PFSK-1 (cell line): ENCODE results near the gene F2R.

Experiments
- FOXP2 ChIP-seq: optimal IDR thresholded peaks from 2 replicates; pipeline ENCODE3; 2011; ENCODE audit warnings: borderline replicate concordance, control low read depth, inconsistent platforms; ENCODE audit not compliant: insufficient read depth; ENCODE audit errors: extremely low read length, extremely low read depth
- POLR2AphosphoS5 ChIP-seq: IDR thresholded peaks from 2 replicates; pipeline ENCODE4 v1.6.1; 2012; ENCODE audit warnings: low read depth, mild to moderate bottlenecking, control low read depth, low read length, moderate library complexity
- SIN3A ChIP-seq: IDR thresholded peaks from 2 replicates; pipeline ENCODE4 v1.6.1; 2012; ENCODE audit warnings: mild to moderate bottlenecking, low read length, moderate library complexity, borderline replicate concordance; ENCODE audit not compliant: insufficient read depth
- TAF1 ChIP-seq: IDR thresholded peaks from 2 replicates; pipeline ENCODE4 v1.6.1; 2012; ENCODE audit warnings: low read length, control low read depth, borderline replicate concordance; ENCODE audit not compliant: insufficient read depth
- TF ChIP-seq, protein P1 (sequence below), 2 experiments: IDR thresholded peaks; 2 replicates each; pipeline versions ENCODE4 v1.6.1 to v1.8.0; 2011 to 2012; ENCODE audit warnings: low read depth in 2 of 2, low read length in 2 of 2, control low read depth in 1 of 2, inconsistent platforms in 1 of 2, mild to moderate bottlenecking in 1 of 2, moderate library complexity in 1 of 2; ENCODE audit not compliant: insufficient read depth in 1 of 2

GRCh38 chr5:76746677-76747076 is 30.8 kb downstream of the F2R start:
- TF ChIP-seq FOXP2: no peak
- TF ChIP-seq, protein P1, sequence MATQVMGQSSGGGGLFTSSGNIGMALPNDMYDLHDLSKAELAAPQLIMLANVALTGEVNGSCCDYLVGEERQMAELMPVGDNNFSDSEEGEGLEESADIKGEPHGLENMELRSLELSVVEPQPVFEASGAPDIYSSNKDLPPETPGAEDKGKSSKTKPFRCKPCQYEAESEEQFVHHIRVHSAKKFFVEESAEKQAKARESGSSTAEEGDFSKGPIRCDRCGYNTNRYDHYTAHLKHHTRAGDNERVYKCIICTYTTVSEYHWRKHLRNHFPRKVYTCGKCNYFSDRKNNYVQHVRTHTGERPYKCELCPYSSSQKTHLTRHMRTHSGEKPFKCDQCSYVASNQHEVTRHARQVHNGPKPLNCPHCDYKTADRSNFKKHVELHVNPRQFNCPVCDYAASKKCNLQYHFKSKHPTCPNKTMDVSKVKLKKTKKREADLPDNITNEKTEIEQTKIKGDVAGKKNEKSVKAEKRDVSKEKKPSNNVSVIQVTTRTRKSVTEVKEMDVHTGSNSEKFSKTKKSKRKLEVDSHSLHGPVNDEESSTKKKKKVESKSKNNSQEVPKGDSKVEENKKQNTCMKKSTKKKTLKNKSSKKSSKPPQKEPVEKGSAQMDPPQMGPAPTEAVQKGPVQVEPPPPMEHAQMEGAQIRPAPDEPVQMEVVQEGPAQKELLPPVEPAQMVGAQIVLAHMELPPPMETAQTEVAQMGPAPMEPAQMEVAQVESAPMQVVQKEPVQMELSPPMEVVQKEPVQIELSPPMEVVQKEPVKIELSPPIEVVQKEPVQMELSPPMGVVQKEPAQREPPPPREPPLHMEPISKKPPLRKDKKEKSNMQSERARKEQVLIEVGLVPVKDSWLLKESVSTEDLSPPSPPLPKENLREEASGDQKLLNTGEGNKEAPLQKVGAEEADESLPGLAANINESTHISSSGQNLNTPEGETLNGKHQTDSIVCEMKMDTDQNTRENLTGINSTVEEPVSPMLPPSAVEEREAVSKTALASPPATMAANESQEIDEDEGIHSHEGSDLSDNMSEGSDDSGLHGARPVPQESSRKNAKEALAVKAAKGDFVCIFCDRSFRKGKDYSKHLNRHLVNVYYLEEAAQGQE (IDR thresholded peaks at IDR 0.05; ENCODE audit: insufficient read depth in 1 of 2, low read depth in 2 of 2, low read length in 2 of 2): no peak
- no peak for TF ChIP-seq POLR2AphosphoS5
- TF ChIP-seq TAF1: no peak
- TF ChIP-seq SIN3A: no peak
